Cardiac muscle cell (in vitro differentiated cells and primary cell): ENCODE results near the gene TNRC18. TPM values are rescaled to one million over a fixed set of nuclear protein-coding genes. Genes with fewer than 3 reads are reported as not detected.
"Not testable (repeated sequence)": the region's sequence is repeated elsewhere in the genome, so short reads cannot be mapped to it uniquely, and the experiment has no call there.

ENCODE experiments used
- DNase-seq, 2 donors: peaks; one replicate each; pipeline versions ENCODE4 v3.0.0 to v3.0.0-alpha.2; 2010 to 2017; ENCODE audit warnings: low read depth in 1 of 2, low spot score in 1 of 2
- H3K27ac ChIP-seq: fragments of 200-600 bp; sonication (generic); 2 replicates; pipeline ENCODE4 v1.5.1; 2016
- H3K27me3 ChIP-seq: fragments of 200-600 bp; sonication (generic); 2 replicates; pipeline ENCODE4 v1.6.0; 2016; ENCODE audit warnings: control low read depth
- H3K36me3 ChIP-seq: fragments of 200-600 bp; sonication (generic); 2 replicates; pipeline ENCODE4 v1.5.1; 2016; ENCODE audit warnings: control low read depth
- H3K4me1 ChIP-seq: fragments of 200-600 bp; sonication (generic); 2 replicates; pipeline ENCODE4 v1.8.1; 2017; ENCODE audit warnings: low read depth, mild to moderate bottlenecking, mixed run types
- H3K4me3 ChIP-seq: fragments of 200-600 bp; sonication (generic); 2 replicates; pipeline ENCODE4 v1.5.1; 2016; ENCODE audit warnings: mild to moderate bottlenecking
- H3K9me3 ChIP-seq: fragments of 200-600 bp; sonication (generic); 2 replicates; pipeline ENCODE4 v1.5.1; 2017; ENCODE audit warnings: low read depth, mild to moderate bottlenecking, control low read depth
- polyA plus RNA-seq: library from polyadenylated mRNA; unstranded; fragments of >200 nt; fragmentation: Nextera tagmentation; extraction: Ambion mirVana; gene quantifications from 2 replicates; pipeline ENCODE4 v1.2.1, GENCODE V29; 2016
- total RNA-seq: library from RNA; depleted of rRNA; stranded (reverse); fragments of >200 nt; gene quantifications from 2 replicates; pipeline ENCODE4 v1.2.3, GENCODE V29; 2016
- TF ChIP-seq, protein P1 (sequence below): IDR thresholded peaks from 2 replicates; pipeline ENCODE4 v1.5.1; 2012; ENCODE audit warnings: low read depth, mild to moderate bottlenecking, low read length

The TNRC18 gene
- total and polyA plus RNA-seq, 2 experiments from 2014 or later, result 15.1 to 180 TPM

DNA sequence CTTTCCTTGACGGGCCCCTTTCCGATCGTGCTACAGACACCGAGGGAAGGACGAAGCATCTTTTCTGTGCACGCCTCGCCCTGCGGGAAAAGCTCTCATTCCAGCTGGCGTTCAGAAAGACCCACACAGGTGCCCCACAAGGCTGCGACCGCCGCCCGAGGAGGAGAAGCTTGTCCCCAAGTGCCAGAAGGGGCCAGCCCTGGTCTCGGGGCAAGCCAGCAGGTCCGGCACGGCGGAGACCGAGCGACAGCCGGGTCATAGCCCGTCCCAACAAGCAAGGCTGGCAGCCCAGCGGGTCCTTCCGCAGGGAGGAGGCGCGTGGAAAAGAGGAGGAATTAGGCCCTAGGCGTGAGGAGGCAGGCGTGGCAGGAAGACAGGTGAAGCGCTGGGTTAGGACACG is 62.7 kb downstream of the TNRC18 start:
- Histone ChIP-seq H3K9me3 (no peaks in the 10 kb centered on the region), H3K27ac (no peak overlapping the region), H3K4me1 (peaks cover 12% of the 10 kb centered on the region), H3K27me3 (no peaks in the 10 kb centered on the region), H3K36me3 (peaks cover 27% of the 10 kb centered on the region), H3K4me3 (no peak overlapping the region)
- no peak for DNase-seq
- TF ChIP-seq, protein P1, sequence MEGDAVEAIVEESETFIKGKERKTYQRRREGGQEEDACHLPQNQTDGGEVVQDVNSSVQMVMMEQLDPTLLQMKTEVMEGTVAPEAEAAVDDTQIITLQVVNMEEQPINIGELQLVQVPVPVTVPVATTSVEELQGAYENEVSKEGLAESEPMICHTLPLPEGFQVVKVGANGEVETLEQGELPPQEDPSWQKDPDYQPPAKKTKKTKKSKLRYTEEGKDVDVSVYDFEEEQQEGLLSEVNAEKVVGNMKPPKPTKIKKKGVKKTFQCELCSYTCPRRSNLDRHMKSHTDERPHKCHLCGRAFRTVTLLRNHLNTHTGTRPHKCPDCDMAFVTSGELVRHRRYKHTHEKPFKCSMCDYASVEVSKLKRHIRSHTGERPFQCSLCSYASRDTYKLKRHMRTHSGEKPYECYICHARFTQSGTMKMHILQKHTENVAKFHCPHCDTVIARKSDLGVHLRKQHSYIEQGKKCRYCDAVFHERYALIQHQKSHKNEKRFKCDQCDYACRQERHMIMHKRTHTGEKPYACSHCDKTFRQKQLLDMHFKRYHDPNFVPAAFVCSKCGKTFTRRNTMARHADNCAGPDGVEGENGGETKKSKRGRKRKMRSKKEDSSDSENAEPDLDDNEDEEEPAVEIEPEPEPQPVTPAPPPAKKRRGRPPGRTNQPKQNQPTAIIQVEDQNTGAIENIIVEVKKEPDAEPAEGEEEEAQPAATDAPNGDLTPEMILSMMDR, result no peak

DNA sequence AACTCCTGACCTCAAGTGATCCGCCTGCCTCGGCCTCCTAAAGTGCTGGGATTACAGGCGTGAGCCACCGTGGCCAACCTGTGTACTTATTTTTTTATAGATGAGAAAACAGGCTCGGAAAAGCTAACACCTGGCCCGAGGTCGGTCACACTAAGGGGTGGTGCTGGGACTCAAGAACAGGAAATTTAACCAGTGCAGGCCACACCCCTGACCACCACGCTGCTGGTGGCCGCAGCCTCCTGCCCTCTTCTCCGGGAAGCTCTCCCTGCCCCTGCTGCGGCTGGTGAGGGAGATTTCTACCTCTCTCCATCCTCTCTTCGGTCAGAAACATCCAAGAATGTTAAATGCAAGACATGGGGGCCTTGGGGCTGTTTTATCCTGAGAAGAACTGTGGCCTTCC is 63.2 kb downstream of the TNRC18 start:
- no peak for DNase-seq
- peaks cover 15% of the 10 kb centered on the region for H3K4me1 ChIP-seq

DNA sequence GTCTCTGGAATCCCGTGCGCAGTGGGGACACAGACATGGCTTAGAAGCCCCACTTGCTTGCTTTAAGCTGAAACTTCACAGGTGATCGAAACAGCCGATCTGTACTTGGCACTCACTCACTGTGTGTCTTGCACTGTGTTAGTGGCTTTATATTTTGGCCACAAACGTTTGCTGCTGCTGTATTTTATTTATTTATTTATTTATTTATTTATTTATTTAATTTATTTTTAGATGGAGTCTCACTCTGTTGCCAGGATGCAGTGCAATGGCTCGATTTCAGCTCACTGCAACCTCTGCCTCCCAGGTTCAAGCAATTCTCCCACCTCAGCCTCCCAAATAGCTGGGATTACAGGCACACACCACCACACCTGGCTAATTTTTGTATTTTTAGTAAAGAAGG is 63.6 kb downstream of the TNRC18 start:
- H3K27me3 ChIP-seq, H3K4me3 ChIP-seq, H3K27ac ChIP-seq, H3K9me3 ChIP-seq, DNase-seq: not testable (repeated sequence)
- peaks cover 27% of the 10 kb centered on the region for H3K36me3 ChIP-seq
- H3K4me1 ChIP-seq, result peaks cover 20% of the 10 kb centered on the region

More for the DNA sequence above, 63.2 kb downstream of the TNRC18 start:
- no peaks in the 10 kb centered on the region for H3K9me3 ChIP-seq
- H3K36me3 ChIP-seq, result peaks cover 27% of the 10 kb centered on the region
- TF ChIP-seq, protein P1, result no peak
- H3K27ac ChIP-seq, result no peak overlapping the region
- no peak overlapping the region for H3K4me3 ChIP-seq
- H3K27me3 ChIP-seq, result no peaks in the 10 kb centered on the region

DNA sequence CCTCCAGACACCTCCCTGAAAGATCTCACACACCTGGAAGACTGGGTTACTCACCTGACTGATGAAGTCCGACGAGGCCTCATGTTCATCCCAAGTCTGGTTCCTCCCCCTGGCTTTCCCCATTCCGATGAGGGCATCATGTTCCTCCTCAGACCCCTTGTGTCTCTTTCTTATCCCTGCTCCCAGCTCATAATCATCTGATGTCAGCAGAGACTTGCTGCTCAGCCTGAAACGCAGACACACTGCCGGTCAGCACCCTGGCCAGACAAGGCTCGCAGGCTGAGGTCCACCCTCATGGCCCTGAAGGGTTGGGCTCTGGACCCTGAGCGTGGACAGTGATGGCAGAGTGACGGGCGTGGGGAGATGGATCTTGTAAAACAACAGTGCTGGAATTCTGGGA is 64.3 kb downstream of the TNRC18 start:
- no peak for DNase-seq
- no peak overlapping the region for H3K4me3 ChIP-seq
- H3K9me3 ChIP-seq, result no peaks in the 10 kb centered on the region
- H3K27ac ChIP-seq, result no peak overlapping the region
- H3K4me1 ChIP-seq, result peaks cover 24% of the 10 kb centered on the region
- TF ChIP-seq, protein P1, result no peak
- peaks cover 27% of the 10 kb centered on the region for H3K36me3 ChIP-seq
- H3K27me3 ChIP-seq, result no peaks in the 10 kb centered on the region

DNA sequence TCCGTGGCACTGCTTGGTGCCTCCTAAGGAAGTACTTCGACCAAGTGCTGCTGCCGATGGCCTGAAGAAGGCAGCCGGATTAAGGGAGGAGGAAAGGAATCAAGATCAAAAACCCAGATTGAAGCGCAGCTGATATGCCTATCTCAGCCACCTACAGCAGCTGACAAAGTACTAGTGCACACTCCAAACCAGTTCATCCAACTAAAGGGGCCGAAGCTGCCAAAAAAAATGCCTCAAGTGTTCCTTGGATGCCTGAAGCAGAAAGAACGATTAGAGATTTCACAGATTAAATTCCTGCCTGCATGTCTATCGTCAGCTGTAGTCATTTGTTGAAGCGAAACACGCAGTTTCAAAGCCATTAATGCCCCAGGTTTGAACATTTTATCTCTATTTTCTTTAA is 65.7 kb downstream of the TNRC18 start:
- Histone ChIP-seq H3K27me3 (no peaks in the 10 kb centered on the region), H3K36me3 (peaks cover 27% of the 10 kb centered on the region), H3K9me3 (no peaks in the 10 kb centered on the region), H3K27ac (peak overlapping the region; percentile 44), H3K4me1 (peaks cover 27% of the 10 kb centered on the region), H3K4me3 (no peak overlapping the region)
- TF ChIP-seq, protein P1, result no peak
- DNase-seq, result peak in 1 of 2 donors; percentile 30

DNA sequence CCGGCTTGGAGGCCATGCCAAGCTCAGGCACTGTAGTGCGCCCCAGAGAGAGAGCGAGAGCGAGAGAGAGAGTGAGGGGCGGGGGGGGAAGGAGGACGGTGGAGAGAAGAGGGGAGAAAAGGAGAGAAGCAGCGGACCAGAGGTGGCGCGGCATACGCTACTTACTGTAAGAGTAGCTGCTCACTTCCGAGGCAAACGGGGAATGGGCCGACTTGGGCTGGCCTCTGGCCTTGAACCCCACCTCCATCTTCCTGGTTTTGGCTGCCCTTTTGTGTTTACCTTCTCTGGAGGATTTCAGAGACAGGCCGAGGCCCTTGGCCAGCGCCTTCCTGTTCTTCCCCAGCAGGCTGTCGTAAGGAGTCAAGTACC is 66.9 kb downstream of the TNRC18 start:
- H3K27ac ChIP-seq, result no peak overlapping the region
- no peak for DNase-seq
- H3K4me1 ChIP-seq, result peaks cover 27% of the 10 kb centered on the region
- H3K36me3 ChIP-seq, result peaks cover 29% of the 10 kb centered on the region
- TF ChIP-seq, protein P1, result no peak
- no peak overlapping the region for H3K4me3 ChIP-seq
- no peaks in the 10 kb centered on the region for H3K27me3 ChIP-seq
- no peaks in the 10 kb centered on the region for H3K9me3 ChIP-seq
